GM12873 (cell line): ENCODE results near the gene GASK1A.

Experiments used
- CTCF ChIP-seq: IDR thresholded peaks from 2 replicates; pipeline ENCODE4 v1.5.1; 2012; ENCODE audit warnings: low read depth, mild to moderate bottlenecking, moderate library complexity, low read length, control low read depth; ENCODE audit not compliant: insufficient read depth; ENCODE audit errors: missing control alignments

Gene GASK1A

GRCh38 chr3:42984701-42985100, 5.6 kb downstream of the GASK1A start:
- TF ChIP-seq CTCF = no peak

- TF ChIP-seq CTCF = no peak
Measured at GRCh38 chr3:42988097-42988496, 9.0 kb downstream of the GASK1A start.

- TF ChIP-seq CTCF = no peak
Measured at GRCh38 chr3:42988566-42988965, 9.5 kb downstream of the GASK1A start.

- TF ChIP-seq CTCF = no peak
Measured at GRCh38 chr3:42991341-42992315, 12.5 kb downstream of the GASK1A start.

- TF ChIP-seq CTCF = no peak
Measured at GRCh38 chr3:42994595-42994994, 15.5 kb downstream of the GASK1A start.

- TF ChIP-seq CTCF = no peak
Measured at GRCh38 chr3:42996021-42996420, 16.9 kb downstream of the GASK1A start.

GRCh38 chr3:42996633-42997075, 17.5 kb downstream of the GASK1A start:
- no peak for TF ChIP-seq CTCF
